ENCODE data around the gene GSTM2.

The GSTM2 gene

DNA sequence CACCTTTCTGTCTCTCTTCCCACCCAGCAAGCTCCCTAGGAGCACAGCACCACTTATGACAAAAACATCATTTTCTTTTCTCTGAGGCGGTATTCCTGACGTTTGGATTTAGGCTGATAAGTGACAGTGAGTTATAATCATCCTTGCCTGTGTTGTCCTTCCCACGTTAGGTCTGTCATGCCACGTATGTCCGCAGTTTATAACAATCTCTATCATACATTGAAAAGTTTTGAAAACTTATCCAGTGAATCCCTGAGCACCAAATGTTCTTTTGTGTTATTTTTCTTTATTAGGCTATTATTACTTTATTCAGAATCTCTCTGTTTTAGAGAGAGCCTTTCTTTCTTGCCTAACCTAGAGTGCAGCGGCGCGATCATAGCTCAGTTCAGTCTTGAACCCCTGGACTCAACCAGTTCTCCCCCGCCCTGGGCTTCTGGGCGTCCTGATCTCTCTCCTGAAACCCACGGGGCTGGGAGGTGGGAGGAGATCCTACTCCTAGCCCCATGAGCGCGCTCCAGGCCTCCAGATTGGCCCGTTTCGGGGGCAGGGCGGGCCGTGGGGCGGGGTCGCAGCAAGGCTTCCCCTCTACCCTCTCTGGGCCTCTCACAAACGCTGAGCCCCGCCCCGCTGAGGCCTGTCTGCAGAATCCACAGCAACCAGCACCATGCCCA lies at the start of gene GSTM2:
GSTM2 (plus strand) TSS at position 606 of the 671 bp plus-strand sequence; CDS start at position 665, 59 bp downstream.
- peak; percentile 65 to 86 (median 76) for DNase-seq (ENCODE audit: low read depth in 4 of 4, low spot score in 1 of 4)

DNA sequence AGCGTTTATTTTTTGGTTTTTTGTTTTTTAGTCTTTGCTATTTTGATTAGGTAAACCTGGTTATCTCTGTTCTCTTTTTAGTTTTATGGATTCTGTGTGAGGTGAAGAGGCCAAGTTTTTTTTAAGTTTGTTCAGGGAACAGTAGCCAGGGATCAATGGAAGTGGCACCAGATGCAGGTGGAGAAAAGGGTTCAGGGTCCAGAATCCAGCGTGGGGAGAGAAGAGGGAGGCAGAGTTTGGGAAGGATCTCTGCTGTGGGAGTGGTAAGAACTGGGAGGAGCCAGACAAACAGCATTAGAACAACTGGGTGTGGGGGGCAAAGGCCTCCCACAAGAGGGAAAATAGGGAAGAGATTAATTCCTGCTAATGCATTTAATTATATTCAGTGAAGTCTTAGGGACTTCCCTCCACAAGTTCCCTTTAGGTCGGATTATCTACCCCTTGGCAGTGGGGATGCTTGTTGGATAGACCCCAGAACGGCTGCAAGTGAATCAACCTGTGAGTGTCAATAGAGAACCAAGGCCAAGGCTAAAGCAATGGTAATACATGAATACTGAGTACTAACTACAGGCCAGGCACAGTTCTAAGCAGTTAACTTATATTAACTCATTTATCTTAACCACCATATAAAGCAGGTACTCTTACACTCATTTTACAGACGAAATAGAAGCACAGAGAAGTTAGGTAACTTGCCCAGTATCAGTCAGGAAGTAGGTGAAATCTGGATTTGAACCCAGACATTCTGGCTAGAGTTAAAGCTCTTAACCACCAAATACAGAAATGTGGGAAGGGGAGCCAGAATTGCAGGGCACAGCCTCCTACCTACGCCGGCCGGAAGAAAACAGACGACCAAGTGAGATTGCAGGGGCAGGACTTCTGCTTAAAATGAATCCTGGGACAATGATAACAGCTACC lies 48.9 kb upstream of the GSTM2 start:
- no peak for DNase-seq (ENCODE audit: low read depth in 4 of 4, low spot score in 1 of 4)

DNA sequence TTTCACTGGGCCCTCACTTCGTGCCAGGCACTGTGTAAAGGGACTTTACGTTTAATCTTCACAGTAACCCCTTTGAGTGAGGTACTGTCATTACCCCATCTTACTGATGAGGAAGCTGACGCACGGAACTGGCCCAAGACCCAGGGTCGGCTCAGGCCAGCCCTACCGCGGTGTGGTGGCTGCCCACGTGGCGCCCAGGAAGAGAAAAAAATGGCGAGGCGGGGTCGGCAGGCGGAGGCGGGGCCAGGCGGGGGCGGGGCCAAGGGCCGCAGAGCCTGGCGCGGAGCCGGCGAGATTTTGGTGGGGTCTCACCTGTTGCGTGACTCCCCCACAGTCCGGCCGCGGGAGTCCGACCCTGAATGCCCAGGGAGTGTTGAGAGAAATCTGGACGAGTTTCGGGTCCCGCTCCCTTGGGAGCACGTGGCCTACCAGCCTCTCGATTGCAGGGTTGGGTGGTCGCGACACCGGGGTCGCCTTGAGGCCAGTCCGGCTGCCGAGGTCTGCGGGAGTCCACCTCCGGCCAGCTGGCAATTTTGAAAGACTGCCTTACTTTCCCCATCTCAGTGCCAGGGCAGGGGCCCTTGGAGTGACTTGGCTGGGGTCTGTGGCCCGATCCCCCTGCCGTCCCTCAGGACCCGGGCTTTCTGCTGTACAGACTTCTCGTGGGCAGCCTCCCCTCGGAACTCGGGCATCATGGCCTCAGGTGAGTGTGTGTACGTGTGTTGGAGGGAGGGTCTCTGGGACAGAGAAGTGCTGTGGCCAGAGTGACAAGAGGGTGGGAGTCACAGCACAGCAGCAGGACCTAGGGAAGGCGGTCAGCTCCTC lies 48.1 kb upstream of the GSTM2 start, which contains the start of the genes AMPD2 and GNAT2:
AMPD2 (plus strand) TSS at position 262 of the 825 bp plus-strand sequence. CDS start 1,339 bp downstream, outside the sequence.
GNAT2 (minus strand) TSS at position 41 of the 825 bp plus-strand sequence. CDS start 6,746 bp downstream, outside the sequence.
- peak; percentile 49 to 68 (median 61) for DNase-seq (ENCODE audit: low read depth in 4 of 4, low spot score in 1 of 4)

DNA sequence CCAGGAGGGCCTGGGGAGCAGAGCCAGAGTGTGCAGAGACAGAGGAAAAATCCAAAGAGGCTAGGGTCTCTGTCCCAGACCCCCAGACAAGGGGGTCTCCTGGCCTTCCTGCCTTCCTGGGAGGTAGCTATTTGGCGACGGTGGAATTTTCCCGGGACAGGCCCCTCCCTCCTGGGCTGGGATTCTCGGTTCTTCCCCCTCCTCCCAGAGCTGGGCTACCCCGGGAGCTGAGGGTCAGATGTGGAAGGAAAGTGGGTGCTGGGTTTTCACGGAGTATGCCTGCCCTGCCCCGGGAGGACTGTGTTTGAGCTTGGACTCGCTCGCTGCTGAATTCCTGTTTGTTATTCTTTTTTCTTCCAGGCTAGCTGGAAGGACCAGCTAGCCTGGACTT lies 47.5 kb upstream of the GSTM2 start:
- DNase-seq (ENCODE audit: low read depth in 4 of 4, low spot score in 1 of 4) = no peak

DNA sequence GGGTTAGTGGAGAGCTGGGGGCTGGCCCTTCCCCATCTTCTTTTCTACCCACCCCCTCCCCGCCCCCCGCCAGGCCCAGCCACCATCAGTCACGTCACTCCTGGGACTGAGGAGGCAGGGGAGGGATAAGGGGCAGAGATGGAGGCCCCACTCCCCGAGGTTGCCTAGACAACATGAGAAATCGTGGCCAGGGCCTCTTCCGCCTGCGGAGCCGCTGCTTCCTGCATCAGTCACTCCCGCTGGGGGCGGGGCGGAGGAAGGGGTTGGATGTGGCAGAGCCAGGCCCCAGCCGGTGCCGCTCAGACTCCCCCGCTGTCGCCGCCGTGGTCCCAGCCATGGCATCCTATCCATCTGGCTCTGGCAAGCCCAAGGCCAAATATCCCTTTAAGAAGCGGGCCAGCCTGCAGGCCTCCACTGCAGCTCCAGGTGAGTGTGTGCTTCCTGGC lies 47.0 kb upstream of the GSTM2 start:
- DNase-seq (ENCODE audit: low read depth in 4 of 4, low spot score in 1 of 4) = peak; percentile 93 to 99 (median 96)

DNA sequence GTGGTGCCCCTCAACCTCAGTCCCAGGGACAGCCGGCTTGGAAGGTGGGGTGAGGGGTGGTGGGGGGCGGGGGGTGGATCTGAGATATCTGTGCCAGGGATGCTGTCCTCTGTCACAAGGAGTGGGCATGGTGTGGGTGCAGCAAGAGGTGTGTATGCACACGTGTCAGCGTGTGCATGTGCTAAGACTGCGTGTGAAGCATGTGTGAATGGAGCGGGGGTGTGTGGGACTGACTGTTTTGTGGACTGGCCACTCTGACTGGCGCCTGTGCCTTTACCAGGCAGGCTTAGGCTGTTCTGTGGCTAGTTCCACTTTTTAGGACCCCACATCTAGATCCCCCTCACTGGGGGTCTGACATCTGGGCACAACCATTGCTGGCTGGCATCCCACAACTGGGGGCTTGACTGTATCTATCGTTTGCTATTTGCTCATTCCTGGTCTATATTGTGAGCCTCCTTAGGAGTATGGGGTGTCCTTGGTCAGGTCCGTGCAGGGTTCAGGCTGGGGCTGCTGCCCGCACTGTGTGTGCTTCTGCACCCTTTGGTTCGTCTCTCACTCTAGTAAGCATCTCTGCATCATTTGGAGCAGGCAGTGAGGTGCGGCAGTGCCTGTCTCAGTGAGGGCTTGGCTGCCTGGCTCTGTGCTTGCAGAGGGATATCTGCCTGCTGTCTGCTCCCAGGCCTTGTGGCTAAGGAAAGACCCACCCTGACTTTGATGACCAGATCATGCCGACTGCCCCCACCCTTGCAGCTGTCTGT lies 46.3 kb upstream of the GSTM2 start:
- no peak for DNase-seq (ENCODE audit: low read depth in 4 of 4, low spot score in 1 of 4)

DNA sequence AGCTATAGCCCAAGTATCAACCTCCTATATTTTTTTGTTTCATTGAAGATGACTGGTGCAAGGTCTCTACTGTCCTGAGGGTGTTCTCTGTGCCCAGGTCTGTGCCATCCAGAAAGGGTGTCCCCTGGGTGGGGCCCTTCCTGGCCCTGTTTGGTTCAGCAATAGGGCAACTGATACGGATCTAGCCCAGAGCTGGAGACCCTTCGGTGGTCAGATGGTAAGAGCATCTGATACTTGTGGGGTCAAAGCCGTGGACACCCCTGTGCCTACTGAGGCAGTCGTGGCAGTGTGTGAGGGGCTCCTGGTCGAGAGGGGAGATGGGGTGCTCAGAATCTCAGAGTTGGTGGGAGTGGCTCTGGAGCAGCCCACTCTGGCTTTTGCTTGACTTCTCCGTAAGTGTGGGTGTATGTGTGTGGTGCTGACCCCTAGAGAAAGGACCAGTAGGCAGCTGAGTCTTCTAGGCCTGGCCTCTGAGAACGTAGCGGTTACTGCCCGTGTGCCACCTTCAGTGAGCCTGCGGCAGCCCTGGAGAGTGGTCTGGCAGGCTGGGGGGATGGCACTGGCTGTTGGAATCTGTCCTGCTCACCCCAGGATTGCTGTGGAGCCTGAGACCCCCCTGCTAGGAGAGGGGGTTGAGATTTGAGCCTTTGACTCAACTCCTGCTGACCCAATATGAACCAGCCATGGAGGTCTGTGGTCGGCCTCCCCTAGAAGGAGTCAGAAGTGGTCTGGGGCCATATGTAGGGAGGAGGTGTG lies 45.5 kb upstream of the GSTM2 start:
- no peak for DNase-seq (ENCODE audit: low read depth in 4 of 4, low spot score in 1 of 4)

DNA sequence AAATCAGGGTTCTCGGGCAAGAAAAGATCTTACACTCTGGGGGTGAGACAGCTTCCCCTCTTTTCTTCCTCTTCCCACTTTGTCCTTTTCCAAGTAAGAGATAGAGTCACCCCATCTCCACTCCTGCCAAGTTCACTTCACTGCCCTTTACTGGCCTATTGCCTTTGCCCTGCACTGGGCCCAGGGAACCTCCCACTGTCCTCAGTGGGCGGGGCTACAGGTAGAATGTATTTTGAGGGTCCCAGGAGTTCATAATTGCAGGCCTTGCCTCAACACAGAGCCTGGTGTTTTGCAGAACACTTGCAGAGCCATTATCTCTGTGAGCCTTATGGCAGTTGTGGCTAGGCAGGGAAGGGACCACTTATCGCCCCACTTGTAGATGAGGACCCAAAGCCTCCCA lies 45.0 kb upstream of the GSTM2 start:
- no peak for DNase-seq (ENCODE audit: low read depth in 4 of 4, low spot score in 1 of 4)

DNA sequence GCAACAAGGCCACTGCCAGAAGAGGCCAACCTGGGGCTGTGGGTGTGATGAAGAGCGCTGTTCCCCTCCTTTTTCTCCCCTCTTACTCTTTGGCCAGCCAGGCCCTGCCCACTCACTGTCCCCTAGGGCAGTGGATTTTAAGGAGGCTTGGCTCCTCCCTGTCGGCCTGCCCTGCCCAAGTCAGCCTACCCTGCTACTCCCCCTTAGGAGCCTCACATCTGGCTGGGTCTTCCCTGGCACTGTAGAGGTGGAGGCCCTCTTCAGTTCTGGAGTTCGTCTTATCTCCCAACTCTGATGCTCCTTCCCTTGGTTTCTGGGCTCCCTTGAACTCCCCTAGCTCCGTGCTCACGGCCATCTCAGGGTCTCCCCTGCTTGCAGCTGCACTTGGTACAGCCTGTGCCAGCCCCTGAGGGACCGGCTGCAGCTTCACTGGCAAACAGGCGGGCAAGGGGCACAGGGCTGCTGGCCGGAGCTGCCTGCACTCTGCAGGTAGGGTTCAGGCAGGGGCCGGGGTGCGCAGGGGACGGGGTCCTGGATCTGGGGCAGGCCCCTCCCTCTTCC lies 44.2 kb upstream of the GSTM2 start:
- no peak for DNase-seq (ENCODE audit: low read depth in 4 of 4, low spot score in 1 of 4)

DNA sequence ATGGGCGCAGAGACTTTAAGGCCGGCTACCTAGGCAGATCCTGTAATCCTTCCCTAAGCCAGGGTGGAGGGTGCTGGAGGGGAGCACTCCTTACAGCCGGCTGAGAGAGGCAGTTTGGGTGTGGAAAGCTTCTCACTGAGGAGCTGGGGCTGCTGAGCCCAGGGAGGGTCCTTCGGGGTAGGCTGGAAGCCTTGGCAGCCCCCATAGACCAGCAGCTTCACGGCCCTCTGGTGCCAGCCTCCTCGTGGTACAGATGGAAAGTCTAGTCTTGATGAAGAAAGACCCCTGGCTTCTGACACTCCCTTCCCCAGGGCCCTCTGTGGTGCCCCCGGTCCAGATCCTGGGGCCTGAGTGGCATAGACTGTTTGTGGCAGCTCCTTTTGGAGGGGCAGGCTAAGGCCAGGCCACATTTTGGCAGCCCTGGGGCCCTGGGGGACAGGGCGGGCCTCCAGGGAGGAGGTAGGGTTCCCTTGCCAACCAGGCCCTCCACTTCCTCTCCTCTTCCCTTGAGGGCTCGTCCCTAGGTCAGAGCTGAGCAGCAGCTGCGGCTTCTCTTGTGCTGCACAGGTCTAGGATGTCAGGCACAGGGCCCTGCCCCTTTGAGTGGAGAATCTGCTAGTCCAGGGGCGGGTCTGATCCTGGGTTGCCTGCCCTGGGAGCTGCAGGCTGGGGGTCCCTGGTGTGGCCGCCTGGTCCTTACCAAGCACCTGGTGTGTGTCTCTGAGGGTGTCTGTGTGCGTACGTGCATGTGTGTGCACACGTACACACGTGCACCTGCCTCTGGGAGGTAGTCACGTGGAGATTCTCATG lies 43.5 kb upstream of the GSTM2 start:
- no peak for DNase-seq (ENCODE audit: low read depth in 4 of 4, low spot score in 1 of 4)

DNA sequence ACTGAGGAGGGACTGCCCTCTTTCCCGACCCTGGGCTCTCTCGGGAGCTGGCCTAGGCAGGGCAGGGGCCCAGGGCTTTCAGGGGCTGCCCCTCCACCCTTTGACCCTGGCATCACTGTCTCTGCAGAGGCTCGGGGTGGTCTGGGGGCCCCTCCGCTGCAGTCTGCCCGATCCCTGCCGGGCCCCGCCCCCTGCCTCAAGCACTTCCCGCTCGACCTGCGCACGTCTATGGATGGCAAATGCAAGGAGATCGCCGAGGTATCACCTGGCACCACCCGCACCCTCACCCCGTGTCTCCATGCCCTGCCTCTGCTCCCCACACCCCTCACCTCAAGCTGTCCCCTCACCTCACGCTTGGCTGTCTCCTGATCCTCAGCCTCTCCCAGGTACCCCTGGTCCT lies 42.7 kb upstream of the GSTM2 start:
- no peak for DNase-seq (ENCODE audit: low read depth in 4 of 4, low spot score in 1 of 4)

DNA sequence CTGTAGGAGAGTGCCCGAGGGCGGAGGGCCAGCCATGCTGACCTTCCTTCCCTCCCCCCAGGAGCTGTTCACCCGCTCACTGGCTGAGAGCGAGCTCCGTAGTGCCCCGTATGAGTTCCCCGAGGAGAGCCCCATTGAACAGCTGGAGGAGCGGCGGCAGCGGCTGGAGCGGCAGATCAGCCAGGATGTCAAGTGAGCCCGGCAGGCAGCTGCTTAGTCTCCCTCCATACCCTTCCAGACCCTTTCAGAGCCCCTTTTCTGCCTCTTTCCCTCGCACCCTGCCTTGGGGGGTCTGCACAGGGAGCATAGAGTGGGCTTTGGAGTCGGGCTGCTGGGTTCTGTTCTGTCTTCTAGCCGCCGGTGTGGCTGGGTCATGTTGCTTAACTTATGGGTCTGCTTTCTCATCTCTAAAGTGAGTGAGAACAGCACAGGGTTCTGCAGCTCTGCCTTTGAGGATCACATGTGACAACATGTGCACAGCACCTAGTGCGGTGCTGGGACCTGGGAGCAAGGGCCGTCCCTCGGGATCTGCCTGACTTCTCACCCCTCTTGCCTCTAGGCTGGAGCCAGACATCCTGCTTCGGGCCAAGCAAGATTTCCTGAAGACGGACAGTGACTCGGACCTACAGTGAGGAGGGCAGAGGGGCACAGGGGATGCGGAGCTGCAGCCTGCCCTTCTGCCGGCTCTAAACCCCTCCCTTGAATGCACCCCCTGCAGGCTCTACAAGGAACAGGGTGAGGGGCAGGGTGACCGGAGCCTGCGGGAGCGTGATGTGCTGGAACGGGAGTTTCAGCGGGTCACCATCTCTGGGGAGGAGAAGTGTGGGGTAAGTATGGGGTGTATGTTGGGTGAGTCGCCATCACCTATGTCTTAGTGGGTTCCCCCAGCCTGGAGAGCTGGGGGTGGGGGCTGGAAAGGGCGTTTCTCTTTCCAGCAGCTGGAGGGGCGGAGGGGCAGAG lies 42.0 kb upstream of the GSTM2 start:
- no peak for DNase-seq (ENCODE audit: low read depth in 4 of 4, low spot score in 1 of 4)

DNA sequence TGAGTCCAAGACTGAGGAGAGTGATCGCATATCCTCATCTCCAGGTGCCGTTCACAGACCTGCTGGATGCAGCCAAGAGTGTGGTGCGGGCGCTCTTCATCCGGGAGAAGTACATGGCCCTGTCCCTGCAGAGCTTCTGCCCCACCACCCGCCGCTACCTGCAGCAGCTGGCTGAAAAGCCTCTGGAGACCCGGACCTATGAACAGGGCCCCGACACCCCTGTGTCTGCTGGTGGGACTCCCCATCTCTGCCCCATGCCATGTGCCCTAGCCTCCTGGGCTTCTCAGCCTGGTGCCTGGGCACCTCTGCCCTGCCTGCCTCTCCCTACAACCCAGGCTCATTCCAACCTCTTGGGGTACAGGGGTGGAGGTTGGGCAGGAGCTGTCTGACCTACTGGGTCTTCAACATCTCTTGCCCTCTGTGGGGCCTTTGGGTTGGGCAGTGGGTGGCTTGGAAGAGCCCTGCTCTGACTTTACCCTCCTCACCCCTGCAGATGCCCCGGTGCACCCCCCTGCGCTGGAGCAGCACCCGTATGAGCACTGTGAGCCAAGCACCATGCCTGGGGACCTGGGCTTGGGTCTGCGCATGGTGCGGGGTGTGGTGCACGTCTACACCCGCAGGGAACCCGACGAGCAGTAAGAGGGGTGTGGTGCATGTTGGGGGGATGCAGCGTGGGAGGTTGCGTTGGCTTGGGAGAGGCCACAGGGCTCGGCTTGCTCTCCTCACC lies 41.0 kb upstream of the GSTM2 start:
- no peak for DNase-seq (ENCODE audit: low read depth in 4 of 4, low spot score in 1 of 4)

DNA sequence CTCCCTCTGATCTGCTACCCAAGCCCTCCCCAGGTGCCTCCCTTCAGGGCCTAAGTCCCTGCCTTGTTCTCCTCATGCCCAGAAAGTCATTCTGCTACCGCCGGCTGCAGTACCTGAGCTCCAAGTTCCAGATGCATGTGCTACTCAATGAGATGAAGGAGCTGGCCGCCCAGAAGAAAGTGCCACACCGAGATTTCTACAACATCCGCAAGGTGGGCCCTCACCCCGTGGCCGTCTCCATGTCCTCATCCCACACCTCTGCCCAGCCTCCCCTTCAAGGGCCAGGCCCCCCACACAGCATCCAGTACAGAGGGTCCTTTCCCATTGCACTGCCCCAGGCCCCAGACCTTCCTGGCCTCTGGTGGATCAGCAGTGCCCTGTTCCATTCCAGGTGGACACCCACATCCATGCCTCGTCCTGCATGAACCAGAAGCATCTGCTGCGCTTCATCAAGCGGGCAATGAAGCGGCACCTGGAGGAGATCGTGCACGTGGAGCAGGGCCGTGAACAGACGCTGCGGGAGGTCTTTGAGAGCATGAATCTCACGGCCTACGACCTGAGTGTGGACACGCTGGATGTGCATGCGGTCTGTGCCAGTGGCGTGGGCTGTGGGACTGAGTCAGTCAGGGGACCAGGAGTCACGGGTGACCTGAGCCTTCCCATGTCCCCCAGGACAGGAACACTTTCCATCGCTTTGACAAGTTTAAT lies 40.0 kb upstream of the GSTM2 start:
- DNase-seq (ENCODE audit: low read depth in 4 of 4, low spot score in 1 of 4) = no peak

DNA sequence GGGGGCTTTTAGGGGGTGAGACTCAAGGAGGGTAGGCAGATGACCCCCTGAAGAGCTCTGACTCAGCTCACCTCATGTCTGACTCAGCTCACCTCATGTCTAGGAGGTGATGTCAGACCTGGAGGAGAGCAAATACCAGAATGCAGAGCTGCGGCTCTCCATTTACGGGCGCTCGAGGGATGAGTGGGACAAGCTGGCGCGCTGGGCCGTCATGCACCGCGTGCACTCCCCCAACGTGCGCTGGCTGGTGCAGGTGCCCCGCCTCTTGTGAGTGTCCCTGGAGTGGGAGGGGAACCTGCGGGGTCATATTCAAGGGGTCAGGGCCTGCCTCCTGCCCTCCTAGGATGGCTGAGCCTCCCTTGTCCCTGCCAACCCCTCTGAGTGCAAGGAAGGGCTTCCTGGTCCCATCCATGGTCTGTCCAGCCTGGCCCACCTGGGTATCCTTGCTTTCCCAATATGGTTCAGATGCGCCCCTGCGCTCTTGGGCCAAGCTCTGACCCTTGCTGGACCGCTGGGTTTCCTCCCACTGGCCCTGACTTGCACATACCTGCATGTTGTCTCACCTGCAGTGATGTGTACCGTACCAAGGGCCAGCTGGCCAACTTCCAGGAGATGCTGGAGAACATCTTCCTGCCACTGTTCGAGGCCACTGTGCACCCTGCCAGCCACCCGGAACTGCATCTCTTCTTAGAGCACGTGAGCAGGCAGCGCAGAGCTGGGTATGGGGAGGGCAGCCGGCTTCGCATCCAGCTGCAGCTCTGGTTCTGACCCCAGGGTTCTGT lies 39.1 kb upstream of the GSTM2 start:
- DNase-seq (ENCODE audit: low read depth in 4 of 4, low spot score in 1 of 4) = no peak

Measured in stimulated activated CD4-positive, alpha-beta T cell treated with anti-CD3 and anti-CD28 coated beads, Interleukin-1b, Interleukin-23, amount 100 ng/mL, for 24 hours (primary cell).